IMR-90 (cell line): ENCODE results near the gene ADARB2. TPM values are rescaled to one million over a fixed set of nuclear protein-coding genes. Genes with fewer than 3 reads are reported as not detected.

Source experiments
- ATAC-seq: fragments of 200-7000 bp; cut with Tn5 transposase; 2 replicates; pipeline ENCODE4 v1.9.1; 2020; ENCODE audit warnings: low read depth, mild to moderate bottlenecking, moderate library complexity
- BruUV-seq: library from RNA; stranded (reverse); fragments of 400-500 nt; replicated peaks from 2 replicates; lab custom pipeline; 2021; lab: Mats Ljungman, UMichigan
- CTCF ChIA-PET: fragments of 300-600 bp; formaldehyde crosslinking; extraction: SDS; loops from one replicate; lab custom pipeline; 2021; ENCODE audit warnings: antibody characterized with exemption; lab: Yijun Ruan, JAX
- POLR2A ChIA-PET: fragments of 300-600 bp; sonication (Branson Sonifier 250); formaldehyde crosslinking; loops from one replicate; lab custom pipeline; 2022; ENCODE audit warnings: antibody characterized with exemption; ENCODE audit not compliant: unreplicated experiment; lab: Charles Lee
- DNase-seq: peaks from one replicate; pipeline ENCODE4 v3.0.0; 2013
- H2AFZ ChIP-seq: replicated peaks from 2 replicates; pipeline ENCODE3; 2013; ENCODE audit warnings: low read length, mild to moderate bottlenecking; ENCODE audit not compliant: poor library complexity
- H2AK5ac ChIP-seq: 2 replicates; pipeline ENCODE4 v1.6.1; 2013; ENCODE audit warnings: low read depth, low read length, inconsistent platforms
- H2AK9ac ChIP-seq: replicated peaks from 2 replicates; pipeline ENCODE3; 2013; ENCODE audit warnings: mild to moderate bottlenecking, low read depth, low read length, moderate library complexity; ENCODE audit not compliant: poor library complexity
- H2BK120ac ChIP-seq: 2 replicates; pipeline ENCODE4 v1.6.1; 2013; ENCODE audit warnings: low read depth, low read length, inconsistent platforms
- H2BK15ac ChIP-seq: 3 replicates; pipeline ENCODE4 v1.6.1; 2013; ENCODE audit warnings: low read depth, low read length, inconsistent platforms
- H2BK20ac ChIP-seq: 2 replicates; pipeline ENCODE4 v1.6.1; 2013; ENCODE audit warnings: low read depth, mild to moderate bottlenecking, inconsistent platforms, low read length, moderate library complexity
- H2BK5ac ChIP-seq: 2 replicates; pipeline ENCODE4 v1.6.1; 2013; ENCODE audit warnings: mild to moderate bottlenecking, low read depth, low read length, inconsistent platforms; ENCODE audit not compliant: poor library complexity, severe bottlenecking
- H3K14ac ChIP-seq: replicated peaks from 2 replicates; pipeline ENCODE4 v1.6.1; 2013; ENCODE audit warnings: low read depth, low read length, inconsistent platforms
- H3K18ac ChIP-seq: 2 replicates; pipeline ENCODE4 v1.6.1; 2013; ENCODE audit warnings: low read depth, low read length, control low read depth
- H3K23ac ChIP-seq: 2 replicates; pipeline ENCODE4 v1.6.1; 2013; ENCODE audit warnings: low read depth, low read length, inconsistent platforms
- H3K27ac ChIP-seq: 2 replicates; pipeline ENCODE4 v1.5.1; 2013; ENCODE audit warnings: mild to moderate bottlenecking, control low read depth, low read length; ENCODE audit not compliant: insufficient read depth
- H3K27me3 ChIP-seq: 2 replicates; pipeline ENCODE4 v1.6.1; 2013; ENCODE audit warnings: low read length; ENCODE audit not compliant: control insufficient read depth, insufficient read depth
- H3K36me3 ChIP-seq: 2 replicates; pipeline ENCODE4 v1.6.1; 2013; ENCODE audit warnings: low read length, mixed read lengths; ENCODE audit not compliant: control insufficient read depth, insufficient read depth
- H3K4ac ChIP-seq: 2 replicates; pipeline ENCODE4 v1.6.1; 2013; ENCODE audit warnings: low read depth, low read length, inconsistent platforms
- H3K4me1 ChIP-seq: 2 replicates; pipeline ENCODE4 v1.6.1; 2013; ENCODE audit warnings: low read length, mixed read lengths; ENCODE audit not compliant: control insufficient read depth, insufficient read depth
- H3K4me2 ChIP-seq: 2 replicates; pipeline ENCODE4 v1.6.1; 2013; ENCODE audit warnings: low read depth, mild to moderate bottlenecking, control low read depth, low read length, moderate library complexity
- H3K4me3 ChIP-seq: 2 replicates; pipeline ENCODE4 v1.5.1; 2013; ENCODE audit warnings: low read depth, mild to moderate bottlenecking, control low read depth, low read length, moderate library complexity; ENCODE audit not compliant: insufficient read depth
- H3K56ac ChIP-seq: 2 replicates; pipeline ENCODE4 v1.6.1; 2013; ENCODE audit warnings: low read length, inconsistent platforms; ENCODE audit not compliant: insufficient read depth; ENCODE audit errors: extremely low read depth
- H3K79me1 ChIP-seq, 2 experiments: 2 replicates each; pipeline ENCODE4 v1.6.1; 2013; ENCODE audit warnings: low read length in 2 of 2, inconsistent platforms in 1 of 2, low read depth in 1 of 2
- H3K9ac ChIP-seq: 2 replicates; pipeline ENCODE4 v1.6.1; 2013; ENCODE audit warnings: low read depth, low read length, control low read depth
- H3K9me1 ChIP-seq: 2 replicates; pipeline ENCODE4 v1.6.1; 2013; ENCODE audit warnings: low read length, inconsistent platforms; ENCODE audit not compliant: insufficient read depth
- H3K9me3 ChIP-seq: 2 replicates; pipeline ENCODE4 v1.6.1; 2013; ENCODE audit warnings: low read length; ENCODE audit not compliant: control insufficient read depth, insufficient read depth
- H4K20me1 ChIP-seq: 2 replicates; pipeline ENCODE4 v1.6.1; 2013; ENCODE audit warnings: low read length, inconsistent platforms; ENCODE audit not compliant: insufficient read depth
- H4K5ac ChIP-seq: 2 replicates; pipeline ENCODE4 v1.6.1; 2013; ENCODE audit warnings: mild to moderate bottlenecking, low read depth, low read length, control low read depth
- H4K8ac ChIP-seq, 2 experiments: 2 replicates each; pipeline ENCODE4 v1.6.1; 2013; ENCODE audit warnings: low read depth in 2 of 2, low read length in 2 of 2, control low read depth in 1 of 2, inconsistent platforms in 1 of 2
- H4K91ac ChIP-seq: 2 replicates; pipeline ENCODE4 v1.6.1; 2013; ENCODE audit warnings: low read depth, low read length, inconsistent platforms; ENCODE audit not compliant: insufficient read depth
- BHLHE40 ChIP-seq: fragments of 150-350 bp; IDR thresholded peaks from 2 replicates; pipeline ENCODE4 v1.6.1; 2016; ENCODE audit warnings: mild to moderate bottlenecking, low read depth, low read length
- CEBPB ChIP-seq: IDR thresholded peaks from 2 replicates; pipeline ENCODE4 v1.6.1; 2012; ENCODE audit warnings: low read depth, low read length, improper control_type of control experiment
- CHD1 ChIP-seq: IDR thresholded peaks from 2 replicates; pipeline ENCODE4 v1.6.1; 2012; ENCODE audit warnings: low read depth, low read length, improper control_type of control experiment
- CTCF ChIP-seq: conservative IDR thresholded peaks from 2 replicates; pipeline ENCODE4 v1.5.1; 2012; ENCODE audit warnings: mild to moderate bottlenecking, low read depth, low read length, improper control_type of control experiment
- ELK1 ChIP-seq: fragments of 150-350 bp; IDR thresholded peaks from 2 replicates; pipeline ENCODE4 v1.6.1; 2016; ENCODE audit warnings: low read depth, mild to moderate bottlenecking, low read length, moderate library complexity, borderline replicate concordance
- FOS ChIP-seq: fragments of 150-350 bp; IDR thresholded peaks from 2 replicates; pipeline ENCODE4 v1.6.1; 2016; ENCODE audit warnings: low read depth, low read length
- MAFK ChIP-seq: IDR thresholded peaks from 2 replicates; pipeline ENCODE4 v1.6.1; 2012; ENCODE audit warnings: low read depth, low read length, improper control_type of control experiment
- MAZ ChIP-seq: IDR thresholded peaks from 2 replicates; pipeline ENCODE4 v1.6.1; 2012; ENCODE audit warnings: low read depth, mild to moderate bottlenecking, low read length, improper control_type of control experiment, moderate library complexity, borderline replicate concordance
- MXI1 ChIP-seq: IDR thresholded peaks from 2 replicates; pipeline ENCODE4 v1.6.1; 2012; ENCODE audit warnings: low read depth, mild to moderate bottlenecking, low read length, moderate library complexity, borderline replicate concordance
- NFE2L2 ChIP-seq: fragments of 150-350 bp; IDR thresholded peaks from 2 replicates; pipeline ENCODE4 v1.6.1; 2016; ENCODE audit warnings: low read depth, mild to moderate bottlenecking, low read length
- POLR2A ChIP-seq: IDR thresholded peaks from 2 replicates; pipeline ENCODE4 v1.6.1; 2012; ENCODE audit warnings: mild to moderate bottlenecking, low read depth, low read length
- RAD21 ChIP-seq: IDR thresholded peaks from 2 replicates; pipeline ENCODE4 v1.6.1; 2012; ENCODE audit warnings: low read length, improper control_type of control experiment
- RCOR1 ChIP-seq: IDR thresholded peaks from 2 replicates; pipeline ENCODE4 v1.6.1; 2012; ENCODE audit warnings: mild to moderate bottlenecking, low read length, improper control_type of control experiment; ENCODE audit not compliant: insufficient replicate concordance
- RFX5 ChIP-seq: IDR thresholded peaks from 2 replicates; pipeline ENCODE4 v1.8.0; 2012; ENCODE audit warnings: low read depth, mild to moderate bottlenecking, low read length, moderate library complexity
- SMC3 ChIP-seq: fragments of 150-350 bp; IDR thresholded peaks from 2 replicates; pipeline ENCODE4 v1.6.1; 2016; ENCODE audit warnings: low read depth, mild to moderate bottlenecking, antibody characterized with exemption, low read length, moderate library complexity
- USF2 ChIP-seq: fragments of 150-350 bp; IDR thresholded peaks from 2 replicates; pipeline ENCODE4 v1.6.1; 2017; ENCODE audit warnings: mild to moderate bottlenecking, antibody characterized with exemption, low read length, low read depth
- WGBS, 2 experiments: methylation state at CpG; one replicate each; pipeline versions ENCODE4 v1.1.5 to v1.1.7; 2013; ENCODE audit warnings: missing lambda C conversion rate in 2 of 2; ENCODE audit not compliant: insufficient read length in 1 of 2; ENCODE audit errors: extremely low coverage in 2 of 2; 5-methylcytosine and 5-hydroxymethylcytosine counted together
- dilution Hi-C: fragments of 300-500 bp; cut with HindIII; formaldehyde crosslinking; loops from one replicate; pipeline ENCODE4 v1.14.3; 2018; ENCODE audit warnings: low sequenced_read_pairs; ENCODE audit not compliant: unreplicated experiment
- in situ Hi-C: fragments of 300-500 bp; cut with MboI; formaldehyde crosslinking; loops from 3 replicates; pipeline ENCODE4 v1.14.3; 2019; ENCODE audit warnings: low sequenced_read_pairs, inconsistent platforms, mixed read lengths
- intact Hi-C: fragments of 100-400 bp; cut with micrococcal nuclease; formaldehyde crosslinking; loops from 2 replicates; pipeline ENCODE4 v1.10.0; 2022
- polyA plus RNA-seq, 3 experiments: library from polyadenylated mRNA; depleted of rRNA; stranded (reverse); fragments of >200 nt; gene quantifications; 2 replicates each; pipeline ENCODE4 v1.2.3, GENCODE V29; 2012; ENCODE audit warnings: low replicate concordance in 1 of 3
- total RNA-seq: library from RNA; depleted of rRNA; stranded (reverse); fragments of >200 nt; gene quantifications from 2 replicates; pipeline ENCODE4 v1.2.3, GENCODE V29; 2012

The ADARB2 gene
- total and polyA plus RNA-seq, 2 of the 4 experiments (the other 2 are of a cell fraction), result not detected

- Histone ChIP-seq H3K36me3 (no peaks in the 10 kb centered on the region), H4K5ac (no peak overlapping the region), H3K4me3 (no peak overlapping the region), H2BK20ac (no peak overlapping the region), H2BK120ac (no peak overlapping the region), H3K4ac (no peak overlapping the region), H3K9ac (no peak overlapping the region), H3K56ac (no peak overlapping the region), H3K18ac (no peak overlapping the region), H3K27me3 (no peaks in the 10 kb centered on the region), H2AK5ac (no peak overlapping the region), H4K20me1 (no peaks in the 10 kb centered on the region), H3K4me2 (no peak overlapping the region), H3K14ac (no peak overlapping the region), H3K27ac (no peak overlapping the region), H2BK5ac (no peak overlapping the region), H3K4me1 (no peaks in the 10 kb centered on the region), H2AFZ (no peak overlapping the region), H3K23ac (no peak overlapping the region), H3K79me1 (no peaks in the 10 kb centered on the region), H3K9me1 (no peaks in the 10 kb centered on the region), H4K8ac (no peak overlapping the region), H2BK15ac (no peak overlapping the region), H3K9me3 (peaks cover 44% of the 10 kb centered on the region), H2AK9ac (no peak overlapping the region), H4K91ac (no peak overlapping the region)
- DNase-seq, result no peak
- no peak for ATAC-seq
- BruUV-seq, result no TSS peak
- TF ChIP-seq BHLHE40 (no peak), NFE2L2 (no peak), USF2 (no peak), RFX5 (no peak), CTCF (no peak), FOS (no peak), ELK1 (no peak), MXI1 (no peak), RAD21 (no peak), POLR2A (no peak), MAFK (no peak), MAZ (no peak), SMC3 (no peak), CHD1 (no peak), CEBPB (no peak), RCOR1 (no peak)
- intact Hi-C loops, result no loop called here
- ChIA-PET CTCF (no interaction called here), POLR2A (no interaction called here)
- dilution Hi-C loops, result no loop called here
- 63% methylated on average over 4 of the region's 12 CpGs; no CpG with 5 or more reads in 1 of the 2 experiments for WGBS, 2 experiments
- in situ Hi-C loops, result no loop called here
Measured at GRCh38 chr10:1359626-1359955, 377.7 kb downstream of the ADARB2 start.
